Panc1 (cell line): ENCODE data around the gene GNRHR. TPM values are rescaled to one million over a fixed set of nuclear protein-coding genes. Genes with fewer than 3 reads are reported as not detected.

Experiments used
- ATAC-seq: fragments of 200-7000 bp; cut with Tn5 transposase; 2 replicates; pipeline ENCODE4 v1.9.1; 2020; ENCODE audit warnings: mild to moderate bottlenecking, moderate library complexity
- BruUV-seq: library from RNA; stranded (reverse); fragments of 400-500 nt; replicated peaks from 2 replicates; lab custom pipeline; 2021; lab: Mats Ljungman, UMichigan
- CTCF ChIA-PET: fragments of 300-600 bp; sonication (Branson Sonifier 250); formaldehyde crosslinking; loops from one replicate; lab custom pipeline; 2022; ENCODE audit warnings: antibody characterized with exemption; lab: Charles Lee
- POLR2A ChIA-PET: fragments of 300-600 bp; sonication (Branson Sonifier 250); formaldehyde crosslinking; loops from one replicate; lab custom pipeline; 2022; ENCODE audit warnings: antibody characterized with exemption; lab: Charles Lee
- DNase-seq: peaks from one replicate; pipeline ENCODE4 v3.0.0-alpha.2; 2010; ENCODE audit warnings: low read depth, low spot score
- H3K27ac ChIP-seq: 2 replicates; pipeline ENCODE4 v1.5.1; 2011; ENCODE audit warnings: mild to moderate bottlenecking, low read length, inconsistent platforms
- H3K27me3 ChIP-seq: fragments of 200-500 bp; sonication (Bioruptor generic); 2 replicates; pipeline ENCODE4 v1.6.0; 2014; ENCODE audit warnings: low read length, inconsistent platforms; ENCODE audit not compliant: control insufficient read depth, insufficient read depth
- H3K36me3 ChIP-seq: fragments of 200-500 bp; sonication (Bioruptor generic); 2 replicates; pipeline ENCODE4 v1.5.1; 2014; ENCODE audit warnings: inconsistent platforms, mild to moderate bottlenecking, low read length, moderate library complexity; ENCODE audit not compliant: control insufficient read depth, insufficient read depth
- H3K4me1 ChIP-seq: 2 replicates; pipeline ENCODE4 v1.5.1; 2011; ENCODE audit warnings: inconsistent platforms, mild to moderate bottlenecking, low read length, moderate library complexity; ENCODE audit not compliant: control insufficient read depth, insufficient read depth
- H3K4me3 ChIP-seq, 2 experiments: 2 replicates each; pipeline ENCODE4 v1.5.1; 2011 to 2012; ENCODE audit warnings: low read depth in 2 of 2, low read length in 2 of 2, mild to moderate bottlenecking in 2 of 2, inconsistent platforms in 1 of 2, moderate library complexity in 1 of 2
- H3K9me3 ChIP-seq: fragments of 200-500 bp; sonication (Bioruptor generic); 2 replicates; pipeline ENCODE4 v1.5.1; 2014; ENCODE audit warnings: low read depth, mild to moderate bottlenecking, inconsistent platforms, low read length, moderate library complexity; ENCODE audit not compliant: control insufficient read depth, insufficient read depth
- CTCF ChIP-seq: fragments of 450-650 bp; IDR thresholded peaks from 2 replicates; pipeline ENCODE4 v1.5.1; 2017; ENCODE audit warnings: mild to moderate bottlenecking
- POLR2AphosphoS5 ChIP-seq: IDR thresholded peaks from 2 replicates; pipeline ENCODE4 v1.6.1; 2012; ENCODE audit warnings: mild to moderate bottlenecking, low read depth, low read length, moderate library complexity
- REST ChIP-seq, 2 experiments: IDR thresholded peaks; 2 replicates each; pipeline ENCODE4 v1.6.1; 2011 to 2012; ENCODE audit warnings: low read depth in 2 of 2, control low read depth in 1 of 2, low read length in 1 of 2, mild to moderate bottlenecking in 1 of 2, moderate library complexity in 1 of 2; ENCODE audit not compliant: insufficient read depth in 1 of 2
- SIN3A ChIP-seq: IDR thresholded peaks from 2 replicates; pipeline ENCODE4 v1.6.1; 2012; ENCODE audit warnings: low read depth, mild to moderate bottlenecking, low read length, moderate library complexity, borderline replicate concordance; ENCODE audit not compliant: insufficient read depth
- TCF7L2 ChIP-seq: IDR thresholded peaks from 2 replicates; pipeline ENCODE4 v1.6.1; 2011; ENCODE audit warnings: mild to moderate bottlenecking, low read depth, low read length, inconsistent platforms
- in situ Hi-C: cut with HindIII; loops from 2 replicates; pipeline ENCODE4 v1.10.0; 2016; ENCODE audit warnings: low sequenced_read_pairs, low pct_unique_long_range_greater_than_20kb
- intact Hi-C: fragments of 100-400 bp; cut with micrococcal nuclease; formaldehyde crosslinking; loops from one replicate; pipeline ENCODE4 v1.10.0; 2022; ENCODE audit not compliant: unreplicated experiment
- total RNA-seq: library from RNA; stranded (reverse); gene quantifications from one replicate; pipeline ENCODE4 v1.2.1, GENCODE V29; 2021; ENCODE audit not compliant: unreplicated experiment

The GNRHR gene
- total RNA-seq, 1 experiment from 2014 or later = not detected

- H3K36me3 ChIP-seq = no peaks in the 10 kb centered on the region
- ATAC-seq (peak; percentile 45; the same call in 1 of the 2 replicates), DNase-seq (no peak)
- no TSS peak for BruUV-seq
- ChIA-PET CTCF (no interaction called here), POLR2A (no interaction called here)
- H3K4me3 ChIP-seq = no peak overlapping the region
- TF ChIP-seq TCF7L2 (no peak), CTCF (no peak), REST (IDR thresholded peaks at IDR 0.05; ENCODE audit: insufficient read depth in 1 of 2, low read depth in 2 of 2, low read length in 1 of 2) (no peak), SIN3A (no peak), POLR2AphosphoS5 (no peak)
- intact Hi-C loops = no loop called here
- no peaks in the 10 kb centered on the region; the same call in 1 of the 2 replicates for H3K4me1 ChIP-seq
- H3K27me3 ChIP-seq = no peaks in the 10 kb centered on the region
- in situ Hi-C loops = no loop called here
- H3K9me3 ChIP-seq = no peaks in the 10 kb centered on the region
- no peak overlapping the region for H3K27ac ChIP-seq
Measured at GRCh38 chr4:67713529-67714247, 40.5 kb downstream of the GNRHR start.

GRCh38 chr4:67712650-67713528, 41.3 kb downstream of the GNRHR start:
- POLR2A ChIA-PET = no interaction called here
- H3K27ac ChIP-seq = no peak overlapping the region

More at GRCh38 chr4:67712650-67713528, 41.3 kb downstream of the GNRHR start:
- BruUV-seq = no TSS peak
- DNase-seq (no peak), ATAC-seq (peak; percentile 34; the same call in 1 of the 2 replicates)
- no peaks in the 10 kb centered on the region for H3K36me3 ChIP-seq
- no peak overlapping the region for H3K4me3 ChIP-seq
- in situ Hi-C loops = no loop called here
- CTCF ChIA-PET = no interaction called here
- TF ChIP-seq POLR2AphosphoS5 (no peak), CTCF (no peak), REST (IDR thresholded peaks at IDR 0.05; ENCODE audit: insufficient read depth in 1 of 2, low read depth in 2 of 2, low read length in 1 of 2) (no peak), SIN3A (no peak), TCF7L2 (no peak)
- no peaks in the 10 kb centered on the region; the same call in 1 of the 2 replicates for H3K4me1 ChIP-seq
- intact Hi-C loops = no loop called here
- H3K27me3 ChIP-seq = no peaks in the 10 kb centered on the region
- H3K9me3 ChIP-seq = no peaks in the 10 kb centered on the region
